ENCODE data around the gene ATP9B.

- TF ChIP-seq CTCF (conservative IDR thresholded peaks at IDR 0.05; ENCODE audit: low read length) (no peak), EZH2phosphoT487 (IDR thresholded peaks at IDR 0.05; ENCODE audit: borderline replicate concordance) (no peak)
These were observed 23.7 kb downstream of the ATP9B start for GRCh38 chr18:79092874-79093273.

Measured in Loucy (cell line).